GM19238 (cell line): ENCODE data around the gene SLC23A2.
"Not testable (repeated sequence)": the region's sequence is repeated elsewhere in the genome, so short reads cannot be mapped to it uniquely, and the experiment has no call there.

Experiments used
- DNase-seq: peaks from one replicate; pipeline ENCODE4 v3.0.0; 2011; ENCODE audit warnings: low spot score; ENCODE audit not compliant: insufficient read length

SLC23A2 gene

GRCh38 chr20:4848829-4849228 is 152.5 kb downstream of the SLC23A2 start:
- DNase-seq, result not testable (repeated sequence)

DNA sequence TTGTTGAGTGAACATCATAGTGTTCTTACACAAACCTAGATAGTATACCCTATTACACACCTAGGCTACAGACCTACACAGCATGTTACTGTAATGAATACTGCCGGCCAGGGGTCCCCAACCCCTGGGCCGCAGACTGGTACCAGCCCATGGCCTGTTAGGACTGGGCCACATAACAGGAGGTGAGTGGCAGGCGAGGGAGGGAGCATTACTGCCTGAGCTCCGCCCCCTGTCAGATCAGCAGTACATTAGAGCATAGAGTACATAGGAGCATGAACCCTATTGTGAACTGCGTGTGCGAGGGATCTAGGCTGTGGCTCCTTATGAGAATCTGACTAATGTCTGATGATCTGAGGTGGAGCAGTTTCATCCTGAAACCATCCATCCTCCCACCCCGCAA is 153.3 kb downstream of the SLC23A2 start:
- DNase-seq, result no peak

DNA sequence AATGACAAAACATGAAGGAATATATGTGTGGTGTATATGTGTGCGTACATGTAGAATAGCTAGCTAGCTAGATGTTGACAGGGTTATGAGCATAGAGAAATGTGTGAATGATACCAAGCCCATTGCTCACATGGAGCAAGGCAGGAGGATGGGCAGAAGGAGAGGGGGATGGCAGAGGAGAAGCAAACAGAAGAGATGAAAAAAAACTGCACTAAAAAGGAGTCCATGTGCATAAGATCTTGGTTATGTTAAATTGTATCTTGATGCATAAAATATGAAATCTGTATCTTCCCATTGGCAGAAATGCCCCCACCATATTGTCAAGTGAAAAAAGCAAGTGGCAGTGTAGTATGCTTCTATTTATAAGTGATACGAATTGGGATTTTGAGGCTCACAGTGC is 154.5 kb downstream of the SLC23A2 start:
- no peak for DNase-seq

- DNase-seq, result no peak
These were observed 156.4 kb downstream of the SLC23A2 start for GRCh38 chr20:4844751-4845465.

DNA sequence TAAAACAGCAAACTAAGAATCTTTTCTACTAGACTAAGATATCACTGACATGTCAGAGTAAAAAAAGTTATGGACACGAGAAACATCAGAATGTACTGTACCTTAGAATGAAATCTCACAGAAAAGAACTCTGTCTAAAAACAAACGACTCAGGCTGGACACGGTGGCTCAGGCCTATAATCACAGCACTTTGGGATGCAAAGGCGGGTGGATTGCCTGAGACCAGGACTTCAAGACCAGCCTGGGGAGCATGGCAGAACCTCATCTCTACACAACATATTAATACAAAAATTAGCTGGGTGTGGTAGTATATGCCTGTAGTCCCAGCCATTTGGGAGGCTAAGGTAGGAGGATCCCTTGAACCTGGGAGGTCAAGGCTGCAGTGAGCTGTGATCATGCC is 157.0 kb downstream of the SLC23A2 start:
- no peak for DNase-seq

DNA sequence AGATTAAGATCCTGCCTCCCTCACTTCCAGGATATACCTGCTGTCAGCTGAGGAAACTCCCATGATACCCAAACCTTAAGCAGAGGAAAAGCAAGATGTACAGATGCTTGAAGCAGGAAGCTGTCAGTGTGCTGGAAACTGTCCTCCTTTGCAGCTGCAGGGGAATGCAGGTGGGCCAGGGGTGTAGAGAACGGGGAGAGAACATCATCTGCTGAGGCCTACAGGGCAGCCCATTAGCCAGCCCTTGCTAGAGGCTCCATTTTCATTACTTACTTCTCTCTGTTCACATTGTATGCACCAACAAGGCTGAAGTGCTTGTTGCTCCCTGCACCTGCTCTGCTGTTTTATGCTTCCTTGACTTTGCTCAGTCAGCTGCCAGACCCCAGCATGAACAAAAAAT is 160.5 kb downstream of the SLC23A2 start:
- no peak for DNase-seq

DNA sequence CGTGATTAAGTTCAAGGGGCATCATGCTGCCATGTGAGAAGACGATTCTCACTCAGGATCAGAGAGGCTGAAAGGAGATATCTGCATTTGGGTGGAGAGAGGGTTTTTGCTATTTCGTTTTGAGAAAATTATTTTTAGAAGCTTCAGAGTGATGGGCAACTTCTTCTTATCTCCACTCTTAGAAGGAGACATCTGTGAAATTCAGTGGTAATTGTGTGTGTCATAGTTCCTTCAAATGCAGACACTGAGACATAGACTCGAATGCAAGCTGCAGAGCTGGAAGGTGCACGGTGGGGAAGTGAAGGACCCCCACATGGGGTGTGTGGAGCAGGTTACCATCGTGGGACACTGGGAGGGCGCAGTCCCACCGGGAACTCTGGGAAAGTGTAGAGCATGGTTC is 162.8 kb downstream of the SLC23A2 start:
- DNase-seq, result no peak

DNA sequence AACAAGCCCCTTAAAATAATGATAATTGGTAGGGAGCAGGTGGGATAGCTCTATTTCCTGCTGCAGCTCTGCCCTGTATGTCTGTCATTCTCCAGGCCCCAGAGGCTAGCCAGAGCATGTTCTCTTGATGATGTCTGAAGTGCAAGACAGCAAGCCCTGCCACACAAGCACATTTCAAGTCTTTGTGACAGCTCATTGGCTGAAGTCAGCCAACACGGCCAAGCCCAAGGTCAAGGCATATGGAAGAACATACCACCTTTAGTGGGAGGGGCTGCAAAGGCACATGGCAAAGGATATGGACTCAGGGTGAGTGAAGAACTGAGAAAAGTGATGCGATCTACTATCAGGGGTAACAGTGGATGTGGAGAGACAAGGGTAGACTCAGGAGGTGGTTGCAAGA is 163.6 kb downstream of the SLC23A2 start:
- no peak for DNase-seq

DNA sequence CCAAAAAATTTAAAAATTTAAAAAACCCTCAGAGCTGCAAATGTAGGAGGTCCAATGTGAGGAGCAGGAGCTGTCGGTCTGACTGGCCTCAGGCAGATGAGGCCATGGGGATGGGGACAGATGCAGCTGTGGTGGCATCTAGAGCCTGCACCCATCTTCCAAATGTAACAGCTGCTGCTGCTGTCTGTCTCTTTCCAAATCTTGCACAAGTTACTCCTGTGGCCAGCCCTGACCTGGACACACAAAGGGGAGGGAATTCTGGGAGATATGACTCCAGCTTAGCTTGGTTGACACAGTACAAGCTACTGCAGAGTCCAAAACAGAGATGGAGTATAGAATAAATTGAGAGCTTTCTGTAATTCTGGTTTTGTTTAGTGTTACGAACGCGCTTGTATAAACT is 164.4 kb downstream of the SLC23A2 start:
- DNase-seq, result no peak

DNA sequence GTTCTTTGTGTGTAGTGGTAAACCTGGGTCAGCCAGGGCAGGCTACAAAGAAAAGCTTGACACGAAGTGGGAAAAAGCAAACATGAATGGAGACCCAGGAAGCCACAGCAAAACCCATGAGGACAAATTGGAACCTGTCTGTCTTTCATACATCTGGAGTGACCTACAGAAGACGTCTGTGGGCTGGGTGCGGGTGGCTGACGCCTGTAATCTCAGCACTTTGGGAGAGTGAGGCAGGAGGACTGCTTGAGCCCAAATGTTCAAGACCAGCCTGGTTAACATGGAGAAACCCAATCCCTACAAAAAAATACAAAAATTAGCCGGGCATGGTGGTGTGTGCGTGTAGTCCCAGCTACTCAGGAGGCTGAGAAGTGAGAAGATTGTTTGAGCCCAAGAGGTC is 164.8 kb downstream of the SLC23A2 start:
- DNase-seq, result no peak

- no peak for DNase-seq
These were observed 165.8 kb downstream of the SLC23A2 start for GRCh38 chr20:4835244-4836177.

DNA sequence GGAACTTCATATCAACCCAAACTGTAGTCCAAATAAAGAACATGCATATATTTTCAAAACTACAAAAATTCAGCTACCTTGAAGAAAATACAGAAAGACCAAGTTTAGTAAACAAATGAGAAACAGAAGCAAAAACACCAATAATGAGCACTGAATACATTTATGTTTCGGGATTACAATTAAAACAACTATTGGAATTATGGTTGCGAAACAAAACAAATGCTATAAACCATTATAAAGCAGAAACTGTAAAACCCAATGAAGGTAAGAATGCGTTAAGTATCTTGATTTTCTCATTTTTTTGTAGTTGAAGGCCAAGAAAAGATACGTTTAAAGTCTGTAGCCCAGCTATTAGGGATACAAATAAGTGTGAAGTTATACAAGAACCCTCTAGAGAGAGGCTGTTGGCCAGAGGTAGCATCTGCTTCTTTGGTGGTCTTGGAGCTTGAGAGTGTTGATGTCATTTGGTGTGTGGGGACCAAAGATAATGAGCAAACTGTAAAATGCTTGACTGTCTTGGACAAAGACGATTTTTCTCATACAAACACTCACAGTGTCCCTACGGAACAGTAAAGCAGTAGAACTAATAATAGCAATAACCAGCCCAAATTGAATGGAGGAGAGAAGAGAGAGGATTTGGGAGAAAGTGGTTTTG is 168.1 kb downstream of the SLC23A2 start:
- DNase-seq, result no peak

DNA sequence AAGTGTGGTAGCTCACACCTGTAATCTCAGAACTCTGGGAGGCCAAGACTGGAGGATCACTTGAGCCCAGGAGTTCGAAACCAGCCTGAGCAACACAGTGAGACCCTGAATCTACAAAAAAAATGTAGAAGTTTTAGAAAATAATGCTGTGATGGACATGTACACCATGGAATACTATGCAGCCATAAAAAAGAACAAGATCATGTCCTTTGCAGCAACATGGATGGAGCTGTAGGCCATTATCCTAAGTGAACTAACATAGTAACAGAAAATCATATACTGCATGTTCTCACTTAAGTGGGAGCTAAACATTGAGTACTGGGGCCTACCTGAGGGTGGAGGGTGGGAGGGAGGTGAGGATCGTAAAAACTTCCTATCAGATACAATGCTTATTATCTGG is 168.8 kb downstream of the SLC23A2 start:
- no peak for DNase-seq

DNA sequence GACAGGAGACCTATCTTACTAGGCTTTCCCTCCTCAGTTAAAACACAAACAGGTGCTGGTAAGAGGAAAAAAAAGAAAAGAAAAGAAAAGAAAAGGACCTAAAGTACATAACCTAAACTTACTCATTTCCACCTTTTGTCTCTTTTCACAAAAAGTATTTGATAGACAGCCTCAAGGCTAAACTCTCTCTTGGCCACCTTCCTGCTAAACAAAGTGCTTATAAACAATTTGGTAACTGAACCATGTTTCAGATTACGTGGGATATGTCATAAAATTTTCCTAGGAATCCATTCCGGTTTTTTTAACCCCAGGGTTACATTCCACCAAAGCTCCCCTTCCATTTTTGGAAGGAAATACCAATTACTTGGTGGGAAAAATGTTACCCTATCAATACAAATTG is 170.6 kb downstream of the SLC23A2 start:
- DNase-seq, result no peak

DNA sequence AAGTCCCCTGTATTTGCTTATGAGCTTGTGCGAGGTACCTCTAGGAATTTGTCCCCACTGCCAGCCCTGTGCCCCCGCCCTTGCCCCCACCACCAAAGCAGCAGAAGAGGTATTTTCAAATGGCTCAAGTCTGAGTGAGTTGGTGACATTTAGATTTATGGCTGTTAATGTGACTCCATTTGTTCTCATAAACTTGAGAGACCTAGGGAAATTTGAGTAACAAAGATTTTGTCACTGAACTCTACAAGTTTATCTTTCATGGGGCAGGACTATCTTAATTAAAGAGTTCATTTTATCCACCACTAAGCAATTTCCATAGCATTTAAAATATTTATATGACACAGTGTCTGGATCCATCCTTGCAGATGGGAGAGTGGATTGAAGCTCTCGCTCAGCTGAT is 171.1 kb downstream of the SLC23A2 start:
- DNase-seq, result no peak

- no peak for DNase-seq
These were observed 171.6 kb downstream of the SLC23A2 start for GRCh38 chr20:4829514-4830215.

DNA sequence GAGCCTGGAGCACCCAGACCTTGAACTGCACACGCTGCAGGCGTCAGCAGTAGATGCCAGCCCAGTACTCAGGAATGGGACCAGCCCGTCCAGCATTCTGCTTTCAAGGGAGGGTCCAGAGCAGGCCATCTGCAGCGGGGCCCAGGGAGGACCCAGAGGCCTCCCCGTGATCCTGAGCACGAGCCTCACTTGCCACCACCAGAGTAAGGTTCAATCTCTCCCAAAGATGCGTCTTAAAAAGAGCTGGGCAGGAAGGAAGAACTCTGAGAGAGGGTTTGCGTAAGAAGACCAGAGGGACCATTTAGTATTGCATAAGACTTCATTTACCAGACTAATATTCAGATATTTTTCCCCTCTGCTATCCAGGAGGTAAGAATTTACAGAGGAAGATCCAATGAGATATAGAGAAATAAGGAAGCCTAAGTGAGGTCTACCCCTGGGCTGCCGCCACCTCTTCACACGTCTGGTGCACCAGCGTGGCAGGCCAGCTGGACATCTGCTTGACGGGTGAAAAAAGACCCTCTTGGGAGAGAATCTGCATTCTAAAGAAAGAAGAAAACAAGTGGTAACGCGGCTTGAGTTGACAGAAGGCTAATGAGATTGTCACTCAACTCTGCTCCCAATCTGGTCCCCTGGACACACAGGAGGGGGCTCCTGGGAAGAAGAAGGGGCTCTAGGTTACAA is 172.3 kb downstream of the SLC23A2 start:
- DNase-seq, result no peak

DNA sequence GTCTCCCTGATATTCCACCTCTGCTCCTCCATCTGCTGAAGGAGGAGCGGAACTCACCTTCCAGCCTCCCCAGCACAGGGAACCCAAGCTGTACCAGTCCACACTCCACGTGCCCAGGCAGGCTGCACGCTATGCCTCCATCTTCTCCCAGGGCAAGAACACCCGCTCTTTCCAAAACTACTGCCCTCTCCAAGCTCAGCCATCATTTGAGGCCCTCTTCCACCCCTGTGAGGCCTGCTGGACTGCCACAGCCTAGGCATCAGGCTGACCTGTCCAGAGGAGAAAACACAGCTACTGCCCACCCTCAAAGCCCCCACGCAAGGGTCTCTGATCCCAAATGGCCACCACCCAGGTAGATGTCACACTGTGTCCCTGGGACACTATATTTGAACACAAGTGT is 179.7 kb downstream of the SLC23A2 start:
- no peak for DNase-seq

DNA sequence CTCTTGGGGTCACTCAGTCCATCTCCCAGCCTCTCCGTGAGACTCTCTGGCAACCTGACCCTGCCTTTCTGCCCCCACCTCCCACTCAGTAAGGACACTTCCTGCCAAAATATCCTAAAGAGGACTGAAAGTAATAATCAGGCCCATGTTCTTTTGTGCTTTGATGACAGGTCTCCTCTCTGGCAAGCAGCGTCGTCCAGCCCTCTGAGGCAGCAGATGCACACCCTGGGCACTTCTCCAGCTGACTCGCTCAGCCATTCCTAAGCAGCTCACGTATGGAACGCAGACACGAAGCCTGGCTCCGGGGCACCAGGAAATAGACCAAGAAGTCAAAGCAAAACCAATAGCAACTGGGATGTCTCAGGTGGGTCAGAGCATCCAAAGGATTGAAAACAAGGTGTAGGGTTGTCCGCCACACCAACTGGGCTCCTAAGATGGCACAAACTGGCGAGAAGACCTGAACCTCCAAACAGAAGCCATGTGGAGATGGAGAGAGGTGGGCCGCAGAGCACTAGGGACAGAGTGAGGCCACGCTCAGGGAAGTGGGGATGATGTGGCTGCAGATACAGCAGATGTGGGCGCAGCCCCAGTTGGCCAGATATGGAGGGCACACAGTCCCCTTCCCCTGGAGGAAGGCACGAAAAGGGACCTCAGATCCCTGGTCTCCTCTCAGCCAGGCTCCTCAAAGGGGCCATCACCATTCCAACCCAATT is 180.3 kb downstream of the SLC23A2 start:
- DNase-seq, result no peak

- DNase-seq, result no peak
These were observed 181.4 kb downstream of the SLC23A2 start for GRCh38 chr20:4819901-4820300.
